ENCODE results near the gene EMSY. TPM values are rescaled to one million over a fixed set of nuclear protein-coding genes. Genes with fewer than 3 reads are reported as not detected.

Gene EMSY
- total and polyA plus RNA-seq, 9 of the 15 experiments (the other 6 are each of a cell fraction or from before 2014, with no cell fraction given), result 12.7 to 25.4 (median 17.9) TPM

DNA sequence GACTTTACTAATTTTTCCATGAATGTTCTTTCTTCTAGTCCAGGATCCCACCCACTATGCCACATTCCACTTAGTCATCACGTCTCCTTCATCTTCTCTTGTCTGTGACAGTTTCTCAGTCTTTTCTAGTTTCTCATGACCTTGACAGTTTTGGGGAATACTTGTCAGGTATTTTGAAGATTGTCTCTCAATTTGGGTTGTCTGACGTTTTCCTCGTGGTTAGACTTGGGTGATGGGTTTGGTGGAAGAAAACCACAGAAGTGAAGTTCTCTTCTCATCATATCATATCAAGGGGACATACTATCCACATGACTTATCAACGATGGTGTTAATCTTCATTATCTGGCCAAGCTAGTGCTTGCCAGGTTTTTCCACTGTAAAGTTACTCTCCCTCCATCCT is 123.3 kb downstream of the EMSY start:
- Histone ChIP-seq H4K20me1 (replicated peaks; ENCODE audit: control insufficient read depth, insufficient read depth, low read length) (no peaks in the 10 kb centered on the region), H3K4me1 (replicated peaks in 1 of 2; ENCODE audit: control insufficient read depth in 2 of 2, insufficient read depth in 2 of 2, low read length in 2 of 2) (peaks cover 3 to 4% of the 10 kb centered on the region in 2 experiments; a peak in 1 of 5 replicates), H3K79me2 (ENCODE audit: control insufficient read depth, insufficient read depth, low read length) (no peaks in the 10 kb centered on the region), H3K27me3 (ENCODE audit: control insufficient read depth in 2 of 2, insufficient read depth in 2 of 2, low read length in 2 of 2) (no peaks in the 10 kb centered on the region), H3K27ac (ENCODE audit: extremely low read depth, low read depth, low read length) (no peak overlapping the region), H2AFZ (ENCODE audit: low read depth, low read length) (no peak overlapping the region), H3K9me3 (replicated peaks; ENCODE audit: control insufficient read depth, insufficient read depth, low read depth, low read length) (no peaks in the 10 kb centered on the region), H3K9ac (ENCODE audit: insufficient read depth in 1 of 2, low read depth in 2 of 2, low read length in 2 of 2) (no peak overlapping the region), H3K4me2 (ENCODE audit: insufficient read depth, low read length) (no peak overlapping the region), H3K36me3 (ENCODE audit: control insufficient read depth, insufficient read depth, low read length) (no peaks in the 10 kb centered on the region), H3K9me1 (ENCODE audit: control insufficient read depth, insufficient read depth, low read length) (no peaks in the 10 kb centered on the region), H3K4me3 (no peak overlapping the region)
- 3% methylated on average over 4 of the region's 4 CpGs for WGBS (ENCODE audit: insufficient coverage, low coverage, missing lambda C conversion rate)
- CTCF ChIA-PET (ENCODE audit: low intra/inter-chr PET ratio), result no interaction called here
- TF ChIP-seq, protein P1, sequence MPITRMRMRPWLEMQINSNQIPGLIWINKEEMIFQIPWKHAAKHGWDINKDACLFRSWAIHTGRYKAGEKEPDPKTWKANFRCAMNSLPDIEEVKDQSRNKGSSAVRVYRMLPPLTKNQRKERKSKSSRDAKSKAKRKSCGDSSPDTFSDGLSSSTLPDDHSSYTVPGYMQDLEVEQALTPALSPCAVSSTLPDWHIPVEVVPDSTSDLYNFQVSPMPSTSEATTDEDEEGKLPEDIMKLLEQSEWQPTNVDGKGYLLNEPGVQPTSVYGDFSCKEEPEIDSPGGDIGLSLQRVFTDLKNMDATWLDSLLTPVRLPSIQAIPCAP (CRISPR knock-in tag; IDR thresholded peaks at IDR 0.05; ENCODE audit: borderline replicate concordance), result no peak
- POLR2A ChIA-PET, result no interaction called here
- in situ Hi-C loops (cut with MboI) (no loop called here), intact Hi-C loops (cut with micrococcal nuclease) (no loop called here)
- FAIRE-seq (no peak), DNase-seq (ENCODE audit: extremely low read depth in 1 of 4, low spot score in 3 of 4) (no peak), ATAC-seq (no peak)
- BruUV-seq (replicated peaks), result no TSS peak

- DNase-seq (ENCODE audit: extremely low read depth in 1 of 4, low spot score in 3 of 4) (no peak), ATAC-seq (no peak), FAIRE-seq (no peak)
- Histone ChIP-seq H3K9me3 (replicated peaks; ENCODE audit: control insufficient read depth, insufficient read depth, low read depth, low read length) (no peaks in the 10 kb centered on the region), H3K9me1 (ENCODE audit: control insufficient read depth, insufficient read depth, low read length) (no peaks in the 10 kb centered on the region), H3K79me2 (ENCODE audit: control insufficient read depth, insufficient read depth, low read length) (no peaks in the 10 kb centered on the region), H2AFZ (ENCODE audit: low read depth, low read length) (no peak overlapping the region), H3K9ac (ENCODE audit: insufficient read depth in 1 of 2, low read depth in 2 of 2, low read length in 2 of 2) (no peak overlapping the region), H3K36me3 (ENCODE audit: control insufficient read depth, insufficient read depth, low read length) (no peaks in the 10 kb centered on the region), H4K20me1 (replicated peaks; ENCODE audit: control insufficient read depth, insufficient read depth, low read length) (no peaks in the 10 kb centered on the region), H3K27me3 (ENCODE audit: control insufficient read depth in 2 of 2, insufficient read depth in 2 of 2, low read length in 2 of 2) (no peaks in the 10 kb centered on the region), H3K4me1 (replicated peaks in 1 of 2; ENCODE audit: control insufficient read depth in 2 of 2, insufficient read depth in 2 of 2, low read length in 2 of 2) (peaks cover 3 to 4% of the 10 kb centered on the region in 2 experiments; a peak in 1 of 5 replicates), H3K4me2 (ENCODE audit: insufficient read depth, low read length) (no peak overlapping the region), H3K27ac (ENCODE audit: extremely low read depth, low read depth, low read length) (no peak overlapping the region), H3K4me3 (no peak overlapping the region)
- ChIA-PET CTCF (ENCODE audit: low intra/inter-chr PET ratio) (no interaction called here), POLR2A (interaction anchor here (0.6 kb wide), 1 partner anchor 238 kb away, joined by 3 read pairs; no protein-coding TSS in a partner anchor)
- in situ Hi-C loops (cut with MboI) (no loop called here), intact Hi-C loops (cut with micrococcal nuclease) (no loop called here)
- BruUV-seq (replicated peaks), result no TSS peak
- TF ChIP-seq, protein P2, sequence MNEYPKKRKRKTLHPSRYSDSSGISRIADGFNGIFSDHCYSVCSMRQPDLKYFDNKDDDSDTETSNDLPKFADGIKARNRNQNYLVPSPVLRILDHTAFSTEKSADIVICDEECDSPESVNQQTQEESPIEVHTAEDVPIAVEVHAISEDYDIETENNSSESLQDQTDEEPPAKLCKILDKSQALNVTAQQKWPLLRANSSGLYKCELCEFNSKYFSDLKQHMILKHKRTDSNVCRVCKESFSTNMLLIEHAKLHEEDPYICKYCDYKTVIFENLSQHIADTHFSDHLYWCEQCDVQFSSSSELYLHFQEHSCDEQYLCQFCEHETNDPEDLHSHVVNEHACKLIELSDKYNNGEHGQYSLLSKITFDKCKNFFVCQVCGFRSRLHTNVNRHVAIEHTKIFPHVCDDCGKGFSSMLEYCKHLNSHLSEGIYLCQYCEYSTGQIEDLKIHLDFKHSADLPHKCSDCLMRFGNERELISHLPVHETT (CRISPR knock-in tag; conservative IDR thresholded peaks at IDR 0.05 in 1 of 2, IDR thresholded peaks at IDR 0.05 in 1 of 2), result no peak
- TF ChIP-seq SPI1 (IDR thresholded peaks at IDR 0.05; ENCODE audit: borderline replicate concordance, low read depth, low read length), result peak; percentile 59; the same call in 1 of the 2 replicates
- 0% methylated on average over 1 of the region's 1 CpG for WGBS (ENCODE audit: insufficient coverage, low coverage, missing lambda C conversion rate)
Measured at GRCh38 chr11:76568621-76569020, 123.8 kb downstream of the EMSY start.

Measured in K562 (cell line).